Stomach (tissue), 9 donors: ENCODE measurements around the gene CRAMP1. TPM values are rescaled to one million over a fixed set of nuclear protein-coding genes. Genes with fewer than 3 reads are reported as not detected.

Experiments
- DNase-seq, 2 donors: peaks; one replicate each; pipeline versions ENCODE4 v3.0.0 to v3.0.0-alpha.2; 2013 to 2019
- H3K27ac ChIP-seq, 5 donors: fragments of 200-600 bp in 4 of 5; sonication (generic) in 4 of 5; one replicate each; pipeline ENCODE4 v1.5.1; 2013 to 2019; ENCODE audit warnings: mild to moderate bottlenecking in 1 of 5, moderate library complexity in 1 of 5
- H3K27me3 ChIP-seq, 3 donors: fragments of 200-600 bp; sonication (generic); one replicate each; pipeline ENCODE4 v1.5.1; 2017 to 2019; ENCODE audit warnings: mixed run types in 1 of 3
- H3K36me3 ChIP-seq, 4 donors: fragments of 200-600 bp; sonication (generic); 1 replicate in 3 of 4; 2 replicates in 1 of 4; pipeline ENCODE4 v1.5.1; 2016 to 2019
- H3K4me1 ChIP-seq, 4 donors: fragments of 200-600 bp; sonication (generic); one replicate each; pipeline ENCODE4 v1.5.1; 2016 to 2019
- H3K4me3 ChIP-seq, 4 donors: fragments of 200-600 bp; sonication (generic) in 3 of 4; one replicate each; pipeline ENCODE4 v1.5.1; 2016 to 2019; ENCODE audit warnings: mild to moderate bottlenecking in 1 of 4
- H3K9me3 ChIP-seq, 4 donors: fragments of 200-600 bp; sonication (generic); one replicate each; pipeline ENCODE4 v1.5.1; 2016 to 2019
- EP300 ChIP-seq: sonication (generic); formaldehyde crosslinking; IDR thresholded peaks from one replicate; pipeline ENCODE4 v1.6.1; 2017; ENCODE audit warnings: antibody characterized with exemption
- POLR2A ChIP-seq, 4 donors: fragments of 450-650 bp; IDR thresholded peaks; one replicate each; pipeline ENCODE4 v1.6.1; 2016; ENCODE audit warnings: antibody characterized with exemption in 4 of 4, control low read depth in 2 of 4, mild to moderate bottlenecking in 1 of 4, moderate library complexity in 1 of 4
- POLR2AphosphoS5 ChIP-seq, 3 donors: sonication (generic); formaldehyde crosslinking; IDR thresholded peaks; one replicate each; pipeline ENCODE4 v1.6.1; 2016; ENCODE audit warnings: antibody characterized with exemption in 3 of 3
- WGBS, 5 donors: extraction: QIAGEN DNeasy Blood & Tissue Kit in 3 of 5; methylation state at CpG; one replicate each; pipeline versions ENCODE4 v1.1.5 to v1.1.7; 2013 to 2018; 5-methylcytosine and 5-hydroxymethylcytosine counted together
- intact Hi-C: fragments of 100-400 bp; cut with DNase I; formaldehyde crosslinking; loops from one replicate; pipeline ENCODE4 v1.15.1; 2023; ENCODE audit warnings: low total_unique reads
- polyA plus RNA-seq, 3 donors: library from polyadenylated mRNA; stranded (reverse); fragments of 200-250 nt; gene quantifications; one replicate each; pipeline ENCODE4 v1.2.3, GENCODE V29; 2013
- total RNA-seq, 5 donors: library from RNA; depleted of rRNA; stranded (reverse); fragments of >200 nt; gene quantifications; one replicate each; pipeline versions ENCODE4 v1.1.0 to v1.2.3, GENCODE V29; 2014 to 2016
- TF ChIP-seq, protein P1 (sequence below), 7 experiments: fragments of 450-650 bp in 4 of 7; fragments of 200-600 bp in 3 of 7; sonication (generic) in 3 of 7; IDR thresholded peaks; one replicate each; pipeline ENCODE4 v1.5.1; 2016 to 2019; ENCODE audit warnings: antibody characterized with exemption in 7 of 7, control low read depth in 2 of 7, mild to moderate bottlenecking in 1 of 7
- donor health status: healthy with polysubstance abuse.
- donor health status: Bipolar disorder and iron deficiency.
- donor health status: healthy.

CRAMP1 gene
- total and polyA plus RNA-seq, 8 donors = 3.4 to 28.1 (median 11.9) TPM

DNA sequence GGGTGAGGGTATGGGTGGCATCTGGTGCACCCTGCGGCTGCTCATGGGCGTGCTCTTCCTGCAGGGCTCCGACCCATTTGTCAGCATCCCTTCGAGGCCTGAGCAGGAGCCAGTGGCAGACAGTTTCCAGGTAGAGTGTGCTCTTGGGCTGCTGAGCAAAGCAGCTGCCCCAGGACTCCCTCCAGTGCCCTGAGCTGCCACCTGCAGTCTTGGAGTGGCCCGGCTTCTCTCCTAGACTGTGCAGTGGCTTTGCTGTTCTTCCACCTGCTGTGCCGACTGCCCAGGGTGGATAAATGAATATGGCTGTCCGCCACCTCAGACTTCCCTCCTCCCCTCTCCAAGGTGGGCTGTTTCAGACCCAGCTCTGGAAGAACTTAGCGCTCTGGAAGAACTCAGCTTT lies 55.1 kb downstream of the CRAMP1 start:
- 85 to 88% (median 86%) methylated on average over 5 to 8 of the region's 8 CpGs for WGBS, 5 donors
- TF ChIP-seq EP300 = no peak
- TF ChIP-seq POLR2AphosphoS5 (IDR thresholded peaks at IDR 0.05) = no peak
- no peak for TF ChIP-seq POLR2A (IDR thresholded peaks at IDR 0.05)
- TF ChIP-seq, protein P1, sequence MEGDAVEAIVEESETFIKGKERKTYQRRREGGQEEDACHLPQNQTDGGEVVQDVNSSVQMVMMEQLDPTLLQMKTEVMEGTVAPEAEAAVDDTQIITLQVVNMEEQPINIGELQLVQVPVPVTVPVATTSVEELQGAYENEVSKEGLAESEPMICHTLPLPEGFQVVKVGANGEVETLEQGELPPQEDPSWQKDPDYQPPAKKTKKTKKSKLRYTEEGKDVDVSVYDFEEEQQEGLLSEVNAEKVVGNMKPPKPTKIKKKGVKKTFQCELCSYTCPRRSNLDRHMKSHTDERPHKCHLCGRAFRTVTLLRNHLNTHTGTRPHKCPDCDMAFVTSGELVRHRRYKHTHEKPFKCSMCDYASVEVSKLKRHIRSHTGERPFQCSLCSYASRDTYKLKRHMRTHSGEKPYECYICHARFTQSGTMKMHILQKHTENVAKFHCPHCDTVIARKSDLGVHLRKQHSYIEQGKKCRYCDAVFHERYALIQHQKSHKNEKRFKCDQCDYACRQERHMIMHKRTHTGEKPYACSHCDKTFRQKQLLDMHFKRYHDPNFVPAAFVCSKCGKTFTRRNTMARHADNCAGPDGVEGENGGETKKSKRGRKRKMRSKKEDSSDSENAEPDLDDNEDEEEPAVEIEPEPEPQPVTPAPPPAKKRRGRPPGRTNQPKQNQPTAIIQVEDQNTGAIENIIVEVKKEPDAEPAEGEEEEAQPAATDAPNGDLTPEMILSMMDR (IDR thresholded peaks at IDR 0.05) = no peak

DNA sequence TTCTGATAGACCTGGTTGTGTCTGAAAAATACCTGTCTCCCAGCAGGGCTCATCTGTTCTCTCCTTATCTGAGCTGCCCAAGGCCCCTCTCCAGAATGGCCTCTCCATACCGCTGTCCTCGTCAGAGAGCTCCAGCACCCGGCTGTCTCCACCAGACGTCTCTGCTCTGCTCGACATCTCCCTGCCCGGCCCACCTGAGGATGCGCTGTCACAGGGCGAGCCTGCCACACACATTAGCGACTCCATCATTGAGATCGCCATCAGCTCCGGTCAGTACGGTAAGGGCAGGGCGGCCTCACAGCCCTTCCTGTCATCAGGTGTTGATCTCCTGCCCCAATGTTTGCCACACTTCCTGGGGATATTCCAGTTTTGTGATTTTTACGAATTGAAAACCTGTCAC lies 55.8 kb downstream of the CRAMP1 start:
- no peak overlapping the region for H3K27ac ChIP-seq
- 91 to 94% (median 92%) methylated on average over 14 of the region's 14 CpGs for WGBS, 5 donors
- DNase-seq = no peak
- no peak overlapping the region for H3K4me3 ChIP-seq
- H3K27me3 ChIP-seq = no peaks in the 10 kb centered on the region
- no peaks in the 10 kb centered on the region for H3K4me1 ChIP-seq
- no peaks in the 10 kb centered on the region for H3K9me3 ChIP-seq
- TF ChIP-seq POLR2AphosphoS5 (IDR thresholded peaks at IDR 0.05) = no peak
- no peak for TF ChIP-seq EP300
- TF ChIP-seq POLR2A (IDR thresholded peaks at IDR 0.05) = no peak
- TF ChIP-seq, protein P1 (IDR thresholded peaks at IDR 0.05) = no peak
- intact Hi-C loops = no loop called here
- H3K36me3 ChIP-seq = peaks cover 92 to 100% (median 100%) of the 10 kb centered on the region in 4 donors

More for the DNA sequence above, 55.1 kb downstream of the CRAMP1 start:
- intact Hi-C loops = no loop called here
- no peak overlapping the region for H3K27ac ChIP-seq
- no peaks in the 10 kb centered on the region for H3K27me3 ChIP-seq
- no peak overlapping the region for H3K4me3 ChIP-seq
- H3K4me1 ChIP-seq = no peaks in the 10 kb centered on the region
- H3K9me3 ChIP-seq = no peaks in the 10 kb centered on the region
- no peak for DNase-seq
- peaks cover 92 to 100% (median 100%) of the 10 kb centered on the region in 4 donors for H3K36me3 ChIP-seq

DNA sequence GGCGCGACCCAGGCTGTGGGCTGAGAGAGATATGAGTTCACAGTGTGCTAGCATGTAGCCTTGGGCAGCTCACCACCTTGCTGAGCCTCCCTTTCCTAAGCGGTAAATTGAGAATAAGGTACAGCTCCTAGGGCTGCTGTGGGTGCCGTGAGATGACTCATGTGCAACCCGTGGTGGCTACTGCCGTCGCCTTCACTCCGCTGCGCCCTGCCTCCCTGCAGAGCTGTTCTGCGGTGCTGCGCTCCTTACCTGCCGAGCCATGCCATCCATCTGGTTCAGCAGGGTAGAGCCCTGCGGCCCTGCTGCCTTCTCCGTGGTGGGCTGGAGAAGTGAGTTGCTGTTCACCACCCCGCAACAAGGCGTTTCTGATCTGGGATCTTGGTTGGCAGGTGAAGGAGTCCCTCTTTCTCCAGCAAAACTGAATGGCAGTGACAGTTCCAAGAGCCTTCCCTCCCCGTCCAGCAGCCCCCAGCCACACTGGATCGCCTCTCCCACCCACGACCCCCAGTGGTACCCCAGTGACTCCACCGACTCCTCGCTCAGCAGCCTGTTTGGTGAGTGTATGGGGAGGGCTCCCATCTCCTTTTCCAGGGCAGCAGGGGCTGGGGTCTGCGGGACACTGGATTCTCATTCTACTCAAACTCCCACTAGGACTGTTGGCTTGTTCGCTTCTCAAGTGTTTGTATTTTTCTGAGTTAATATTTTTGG lies 56.6 kb downstream of the CRAMP1 start:
- Histone ChIP-seq H3K4me3 (no peak overlapping the region), H3K36me3 (peaks cover 84 to 100% (median 100%) of the 10 kb centered on the region in 4 donors), H3K4me1 (no peaks in the 10 kb centered on the region), H3K27ac (no peak overlapping the region), H3K9me3 (no peaks in the 10 kb centered on the region), H3K27me3 (no peaks in the 10 kb centered on the region)
- no peak for DNase-seq
- 94 to 97% (median 96%) methylated on average over 17 to 23 of the region's 23 CpGs for WGBS, 5 donors
- TF ChIP-seq, protein P1 (IDR thresholded peaks at IDR 0.05) = no peak
- intact Hi-C loops = no loop called here

DNA sequence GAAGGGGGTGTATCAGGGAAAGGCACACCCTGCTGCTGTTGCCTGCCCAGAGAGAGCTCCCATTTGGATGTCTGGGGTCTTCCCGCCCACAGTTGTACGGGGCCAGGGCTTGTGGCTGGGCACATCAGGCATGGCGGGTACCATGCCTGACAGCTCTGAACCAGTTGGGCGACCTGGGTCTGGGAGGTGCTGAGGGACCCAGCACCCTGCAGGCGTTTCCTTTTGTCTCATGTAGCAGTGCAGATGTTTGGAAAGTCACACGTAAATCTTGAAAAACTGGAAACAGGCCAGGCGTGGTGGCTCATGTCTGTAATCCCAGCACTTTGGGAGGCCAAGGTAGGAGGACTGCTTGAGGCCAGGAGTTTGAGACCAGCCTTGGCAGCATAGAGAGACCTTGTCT lies 57.5 kb downstream of the CRAMP1 start:
- Histone ChIP-seq H3K27ac (no peak overlapping the region), H3K27me3 (no peaks in the 10 kb centered on the region), H3K9me3 (no peaks in the 10 kb centered on the region), H3K4me1 (no peaks in the 10 kb centered on the region), H3K4me3 (no peak overlapping the region), H3K36me3 (peaks cover 84 to 100% (median 100%) of the 10 kb centered on the region in 4 donors)
- intact Hi-C loops = no loop called here
- TF ChIP-seq, protein P1 (IDR thresholded peaks at IDR 0.05) = no peak
- TF ChIP-seq POLR2AphosphoS5 (IDR thresholded peaks at IDR 0.05) = no peak
- no peak for TF ChIP-seq POLR2A (IDR thresholded peaks at IDR 0.05)
- 77 to 92% (median 88%) methylated on average over 5 to 7 of the region's 7 CpGs for WGBS, 5 donors
- DNase-seq = no peak
